Anterior cingulate cortex (tissue), 58 donors: ENCODE results near the gene KLLN.
A peak's percentile ranks its signal among the peaks of the same experiment; 100 is the strongest.
"Not testable (repeated sequence)": the region's sequence is repeated elsewhere in the genome, so short reads cannot be mapped to it uniquely, and the experiment has no call there.

Experiments
- DNase-seq, 58 donors: peaks; one replicate each; lab custom pipeline; 2025; lab: John Stamatoyannopoulos, UW

KLLN gene

DNA sequence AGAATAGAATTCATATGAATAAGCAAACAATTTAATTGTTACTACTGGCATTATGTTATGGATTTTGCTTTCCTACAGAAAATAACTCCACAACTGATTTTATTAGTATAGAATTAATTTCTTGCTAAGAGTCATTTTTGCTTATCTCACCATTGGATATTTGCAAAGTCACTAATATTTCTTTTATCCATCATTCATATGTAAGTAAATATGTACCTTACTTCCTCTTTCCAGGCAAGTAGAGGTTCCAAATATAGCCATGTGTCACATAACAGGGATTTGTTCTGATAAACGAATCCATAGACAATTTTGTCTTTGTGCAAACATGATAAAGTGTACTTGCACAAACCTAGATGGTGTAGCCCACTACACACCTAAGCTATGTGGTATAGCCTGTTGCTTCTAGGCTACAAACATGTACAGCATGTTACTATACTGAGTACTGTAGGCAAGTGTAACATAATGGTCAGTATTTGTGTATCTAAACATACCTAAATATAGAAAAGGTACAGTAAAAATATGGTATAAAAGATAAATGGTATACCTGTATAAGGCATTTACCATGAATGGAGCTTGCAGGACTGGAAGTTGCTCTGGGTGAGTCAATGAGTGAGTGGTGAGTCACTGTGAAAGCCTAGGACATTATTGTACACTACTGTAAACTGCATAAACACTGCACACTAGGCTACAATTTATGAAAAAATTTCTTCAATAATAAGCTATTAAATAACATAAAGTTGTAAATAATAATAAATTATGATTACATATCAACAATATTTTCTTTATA lies 18.3 kb downstream of the KLLN start:
- DNase-seq, result no peak

DNA sequence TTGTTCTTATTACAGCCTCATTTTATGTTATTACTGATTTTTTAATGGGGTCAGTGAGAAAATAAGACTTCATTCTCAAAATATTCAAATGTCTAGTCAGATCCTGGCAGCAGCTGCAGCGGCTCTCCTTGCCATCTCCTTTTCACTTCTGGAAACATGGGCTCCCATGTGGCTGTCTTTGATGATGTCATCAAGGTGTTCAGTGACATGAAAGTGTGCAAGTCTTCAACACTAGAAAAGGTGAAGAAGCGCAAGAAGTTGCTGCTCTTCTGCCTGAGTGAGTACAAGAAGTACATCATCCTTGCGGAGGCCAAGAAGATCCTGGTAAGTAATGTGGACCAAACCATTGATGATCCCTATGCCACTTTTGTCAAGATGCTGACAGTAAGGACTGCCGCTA lies 19.6 kb downstream of the KLLN start:
- DNase-seq, result no peak

DNA sequence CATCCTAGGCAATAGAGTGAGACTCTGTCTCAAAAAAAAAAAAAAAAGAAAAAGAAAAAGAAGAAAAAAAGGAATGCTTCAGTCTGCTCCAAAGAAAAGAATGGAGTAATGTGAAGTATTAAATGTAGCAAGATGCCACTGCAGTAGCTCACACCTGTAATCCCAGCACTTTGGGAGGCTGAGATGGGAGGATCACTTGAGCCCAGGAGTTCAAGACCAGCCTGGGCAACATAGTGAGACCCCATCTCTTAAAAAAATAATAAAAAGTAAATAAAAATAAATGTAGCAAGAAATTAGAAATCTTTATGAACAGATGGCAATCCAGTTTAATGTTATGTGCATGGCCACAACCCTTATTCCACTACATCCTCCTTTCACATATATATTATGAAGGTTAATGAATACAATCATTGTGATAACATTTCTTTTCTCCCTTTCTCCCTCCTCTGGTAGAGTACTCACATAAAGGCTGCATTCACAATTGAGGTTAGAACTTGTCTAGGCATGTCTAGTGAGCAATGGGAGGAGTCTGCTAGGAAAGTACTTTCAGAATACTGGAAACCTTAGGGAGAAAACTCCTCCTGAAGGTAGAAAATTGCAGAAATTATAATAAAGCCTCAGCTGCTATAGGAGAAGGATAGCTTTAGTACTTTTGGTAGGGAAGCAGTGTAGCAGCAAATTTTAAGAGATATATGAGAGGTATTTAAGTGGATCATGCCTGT lies 20.4 kb downstream of the KLLN start:
- DNase-seq, result no peak

DNA sequence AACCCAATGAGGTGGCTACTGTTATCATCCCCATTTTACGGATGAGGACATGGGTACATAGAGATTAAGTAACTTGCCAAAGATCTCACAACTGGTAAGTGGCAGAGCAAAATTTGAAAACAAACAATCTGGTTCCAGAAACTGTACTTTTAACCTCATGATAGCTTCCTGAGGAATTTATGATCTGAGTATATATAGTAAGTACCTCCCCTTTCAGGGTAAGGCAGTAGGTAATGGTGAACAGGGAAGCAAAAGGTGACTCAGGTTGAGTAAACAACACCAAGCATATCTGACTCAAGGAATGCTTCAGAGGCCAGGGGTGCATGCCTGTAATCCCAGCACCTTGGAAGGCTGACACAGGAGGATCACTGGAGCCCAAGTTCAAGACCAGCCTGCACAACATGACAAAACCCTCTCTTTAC lies 21.1 kb downstream of the KLLN start:
- no peak for DNase-seq

DNA sequence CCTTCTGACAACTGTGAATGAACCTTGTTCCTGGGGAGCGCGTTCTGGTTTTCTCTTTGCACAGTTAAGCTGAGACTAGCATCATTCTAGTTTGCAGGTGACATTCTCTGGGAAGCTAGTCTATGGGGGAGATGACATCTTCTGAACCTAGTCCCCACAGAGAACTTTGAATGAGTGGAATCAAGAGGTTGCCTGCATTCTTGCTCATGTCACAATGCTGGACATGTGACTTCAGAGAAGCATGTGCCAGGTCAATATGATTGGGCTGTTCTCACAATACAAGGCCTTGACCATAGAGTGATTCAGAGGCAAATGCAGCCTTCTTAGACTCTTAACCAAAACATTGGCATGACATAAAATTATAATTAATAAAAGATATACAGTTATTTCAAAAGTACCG lies 22.1 kb downstream of the KLLN start:
- no peak for DNase-seq

DNA sequence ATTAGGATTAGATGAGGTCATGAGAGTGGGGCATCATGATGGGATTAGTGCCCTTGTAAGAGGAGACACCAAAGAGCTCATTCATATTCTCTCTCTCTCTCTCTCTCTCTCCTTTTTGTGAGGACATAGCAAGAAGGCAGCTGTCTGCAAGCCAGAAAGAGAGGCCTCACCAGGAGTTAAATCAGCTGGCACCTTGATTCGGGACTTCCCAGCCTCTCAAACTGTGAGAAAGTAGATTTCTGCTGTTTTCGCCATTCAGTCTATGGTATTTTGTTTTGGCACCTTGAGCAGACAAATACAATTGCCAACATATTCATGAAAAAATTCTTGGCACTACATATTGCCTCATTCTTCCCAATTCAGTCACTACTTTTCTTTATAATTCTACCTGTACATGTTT lies 24.7 kb downstream of the KLLN start:
- DNase-seq, result no peak

DNA sequence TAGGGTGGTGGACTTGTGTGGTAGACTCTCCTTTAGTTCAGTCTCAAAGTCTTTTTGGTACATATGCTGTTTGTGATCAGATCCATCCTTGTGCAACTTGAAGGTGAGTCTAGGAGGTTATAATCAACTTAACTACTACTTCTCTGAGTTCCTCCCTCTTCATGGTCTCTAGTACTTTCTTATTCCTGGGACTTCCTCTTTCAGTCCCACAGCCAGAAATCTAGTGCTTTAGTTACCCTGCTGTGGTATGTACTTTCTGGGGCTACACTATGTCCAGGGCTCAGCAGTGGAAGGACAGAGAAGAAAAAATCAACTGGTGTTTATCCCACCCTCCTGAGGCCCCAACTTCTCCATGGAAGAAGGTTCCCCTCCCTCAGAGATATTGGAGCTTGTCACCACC lies 25.9 kb downstream of the KLLN start:
- DNase-seq, result no peak

DNA sequence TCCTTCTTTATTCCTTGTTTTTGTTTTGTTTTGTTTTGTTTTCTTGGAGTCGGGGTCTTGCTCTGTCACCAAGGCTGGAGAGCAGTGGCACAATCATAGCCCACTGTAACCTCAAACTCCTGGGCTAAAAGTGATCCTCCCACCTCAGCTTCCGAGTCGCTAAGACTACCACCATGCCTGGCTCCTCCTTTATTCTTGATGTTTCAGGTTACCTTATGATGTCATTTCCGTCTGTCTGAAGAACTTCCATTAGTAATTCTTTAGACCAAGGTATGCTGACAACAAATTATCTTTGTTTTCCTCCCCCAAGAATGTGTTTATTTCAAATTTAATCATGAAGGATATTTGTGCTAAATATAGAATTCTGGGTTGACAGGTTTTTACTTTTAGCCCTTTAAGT lies 27.2 kb downstream of the KLLN start:
- no peak for DNase-seq

DNA sequence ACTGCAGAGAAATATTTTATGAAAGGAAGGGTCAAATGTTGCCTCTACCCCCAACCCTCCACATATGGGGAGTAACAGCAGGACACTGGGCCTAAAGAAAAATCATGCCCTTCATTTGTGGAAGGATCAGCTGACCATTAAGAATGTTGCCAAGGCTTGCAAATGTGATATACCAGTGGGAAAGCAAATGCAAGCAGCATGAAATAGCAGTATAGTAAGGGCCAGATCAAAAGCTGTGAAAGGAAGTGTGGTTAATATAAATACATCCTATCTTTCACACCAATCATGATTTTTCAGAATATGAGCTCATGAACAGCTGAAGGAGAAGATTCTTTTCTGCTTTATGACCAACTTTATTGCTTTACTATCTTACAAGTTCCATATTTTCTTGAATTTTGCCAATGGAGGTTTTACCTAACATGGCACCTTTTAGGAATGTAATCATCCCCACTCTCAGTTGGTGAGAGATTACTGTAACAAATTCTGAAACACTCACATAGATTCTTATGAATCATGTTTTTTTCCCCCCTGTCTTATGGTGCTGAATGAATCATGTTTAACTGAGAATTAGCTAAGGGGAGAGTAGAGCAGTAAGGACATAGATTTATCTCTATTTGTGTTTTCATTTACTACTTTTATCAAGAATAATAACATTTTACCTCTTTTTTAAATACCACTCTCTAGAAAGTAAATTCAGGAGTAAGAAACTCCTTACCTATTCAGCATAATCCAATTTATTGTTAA lies 33.2 kb downstream of the KLLN start:
- DNase-seq, result no peak

DNA sequence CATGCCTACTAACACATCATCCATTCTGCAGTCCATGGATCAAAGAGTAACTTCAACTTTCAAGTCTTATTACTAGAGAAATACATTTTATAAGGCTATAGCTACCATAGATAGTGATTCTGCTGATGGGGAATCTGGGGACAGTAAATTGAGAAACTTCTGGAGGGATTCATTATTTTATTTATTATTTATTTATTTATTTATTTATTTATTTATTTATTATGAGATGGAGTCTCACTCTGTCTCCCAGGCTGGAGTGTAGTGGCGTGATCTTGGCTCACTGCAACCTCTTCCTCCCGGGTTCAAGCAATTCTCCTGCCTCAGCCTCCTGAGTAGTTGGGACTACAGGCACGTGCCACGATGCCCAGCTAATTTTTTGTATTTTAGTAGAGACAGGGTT lies 34.3 kb downstream of the KLLN start:
- not testable (repeated sequence) for DNase-seq

DNA sequence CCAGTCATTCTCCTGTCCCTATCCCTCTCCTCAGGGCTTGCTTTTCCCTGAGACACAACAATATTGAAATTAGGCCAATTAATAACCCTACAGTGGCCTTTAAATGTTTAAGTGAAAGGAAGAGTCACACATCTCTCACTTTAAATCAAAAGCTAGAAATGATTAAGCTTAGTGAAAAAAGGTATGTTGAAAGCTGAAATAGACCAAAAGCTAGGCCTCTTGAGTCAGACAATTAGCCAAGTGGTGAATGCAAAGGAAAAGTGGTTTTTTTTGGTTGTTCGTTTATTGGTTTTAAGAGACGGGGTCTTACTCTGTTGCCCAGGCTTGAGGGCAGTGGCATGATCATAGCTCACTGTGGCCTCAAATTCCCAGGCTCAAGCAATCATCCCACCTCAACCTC lies 35.7 kb downstream of the KLLN start:
- DNase-seq, result no peak

DNA sequence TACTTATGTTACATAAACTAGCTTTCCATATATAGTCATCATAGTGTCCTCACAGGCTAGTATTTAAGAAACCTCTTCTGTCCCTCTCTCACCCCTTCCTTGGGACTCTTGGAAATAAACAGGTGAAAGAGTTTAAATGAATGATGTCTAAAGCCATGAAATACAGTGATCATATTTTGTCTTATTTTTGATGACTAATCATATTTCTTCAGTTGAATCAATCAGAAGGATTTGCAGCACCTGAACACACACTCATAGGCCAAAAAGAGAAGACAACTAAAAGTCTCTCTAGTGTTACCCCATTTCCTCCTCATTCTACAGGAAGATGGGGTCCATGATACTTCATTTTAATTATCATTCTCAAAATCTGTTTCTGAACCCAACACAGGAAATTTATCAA lies 36.7 kb downstream of the KLLN start:
- DNase-seq, result no peak

DNA sequence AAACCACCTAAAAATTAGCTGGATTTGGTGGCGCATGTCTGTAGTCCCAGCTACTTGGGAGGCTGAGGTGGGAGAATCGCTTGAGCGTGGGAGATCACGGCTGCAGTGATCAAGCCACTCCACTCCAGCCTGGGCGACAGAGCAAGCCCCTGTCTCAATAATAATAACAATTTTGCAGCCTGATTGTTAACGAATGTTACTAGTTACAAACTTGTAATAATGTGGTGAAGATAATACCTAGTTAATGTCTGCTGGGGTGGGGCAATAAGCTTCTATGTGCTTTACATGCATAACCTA lies 44.1 kb downstream of the KLLN start:
- DNase-seq, result no peak

DNA sequence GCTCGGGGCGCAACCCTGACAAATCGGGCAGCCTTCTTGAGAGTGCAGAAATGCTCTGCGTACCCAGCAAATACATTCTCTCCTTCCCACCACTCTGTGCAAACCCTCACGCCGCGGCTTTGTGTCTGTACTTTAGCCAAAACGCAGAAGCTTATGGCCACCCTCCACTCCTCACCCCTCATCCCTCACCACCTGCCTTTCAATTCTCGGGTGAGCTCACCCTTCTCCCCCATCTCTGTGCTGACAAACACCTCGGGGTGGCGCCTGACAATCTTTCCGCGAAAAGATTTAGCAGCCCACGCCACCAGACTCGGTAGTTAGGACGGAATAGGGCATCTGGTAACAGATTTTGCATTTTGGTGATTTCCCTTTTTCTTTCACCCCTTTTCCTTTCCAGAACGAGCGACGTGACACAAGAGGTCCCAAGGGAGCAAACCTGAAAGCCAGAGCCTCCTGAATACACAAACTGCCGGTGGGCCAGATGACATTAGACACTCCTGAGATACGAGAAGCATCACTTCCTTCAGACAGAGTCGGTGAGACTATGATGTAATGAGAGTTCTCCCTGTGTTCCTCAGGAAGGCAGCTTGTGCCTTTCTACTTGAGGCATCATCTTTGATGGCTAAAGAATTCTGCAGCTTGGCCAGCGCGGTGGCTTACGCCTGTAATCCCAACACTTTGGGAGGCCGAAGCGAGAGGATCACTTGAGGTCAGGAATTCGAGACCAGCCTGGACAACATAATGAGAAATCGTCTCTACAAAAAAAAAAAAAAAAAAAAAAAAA lies 44.6 kb downstream of the KLLN start:
- DNase-seq, result peak in 38 of 58 donors; percentile 14 to 77 (median 48)

DNA sequence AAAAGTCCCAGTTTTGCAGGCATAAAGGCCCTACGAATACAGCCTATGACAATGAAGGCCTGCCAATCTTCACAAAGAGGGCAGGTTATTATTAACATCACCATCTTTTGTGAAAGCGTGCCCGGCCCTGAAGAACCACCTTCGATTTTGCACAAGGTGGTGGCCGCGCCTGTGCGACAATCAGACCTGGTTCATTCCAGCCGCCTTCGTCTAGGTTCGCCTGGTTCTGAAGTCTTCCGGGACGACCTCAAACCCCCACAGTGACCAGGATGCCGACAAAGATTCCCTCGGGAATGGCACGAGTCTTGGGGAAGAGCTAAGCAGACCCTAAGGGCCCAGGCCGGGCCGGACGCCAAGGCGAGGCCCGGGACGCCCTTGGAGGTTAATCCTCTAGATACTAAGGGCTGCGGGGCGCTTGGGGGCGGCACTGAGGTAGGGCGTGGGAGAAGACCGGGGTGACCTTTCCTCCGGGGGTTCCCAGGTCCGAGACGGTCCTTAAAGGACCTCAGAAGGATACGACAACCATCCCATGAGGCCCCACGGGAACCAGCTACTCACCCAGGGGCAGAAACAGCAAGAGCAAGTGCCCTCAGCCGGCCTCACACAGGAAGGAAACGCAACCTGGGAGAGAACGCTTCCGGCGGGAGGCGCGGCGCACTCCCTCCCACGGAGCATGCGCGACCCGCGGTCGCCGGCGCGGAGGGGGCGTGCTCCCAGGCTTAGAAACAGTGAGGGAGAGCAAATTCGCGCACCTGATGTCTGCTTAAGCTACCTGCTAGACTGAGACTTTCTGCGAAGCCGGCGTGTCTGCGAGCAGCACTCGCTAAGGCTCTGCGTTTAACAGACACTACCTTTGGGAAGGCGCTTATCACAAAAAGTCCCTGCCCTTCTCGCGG lies 45.5 kb downstream of the KLLN start, which contains the start of gene ATAD1:
Gene ATAD1, minus strand, starts transcription at position 618 of the 896 bp plus-strand sequence. CDS start 3,627 bp downstream, outside the sequence.
- DNase-seq, result peak; percentile 32 to 91 (median 79)

DNA sequence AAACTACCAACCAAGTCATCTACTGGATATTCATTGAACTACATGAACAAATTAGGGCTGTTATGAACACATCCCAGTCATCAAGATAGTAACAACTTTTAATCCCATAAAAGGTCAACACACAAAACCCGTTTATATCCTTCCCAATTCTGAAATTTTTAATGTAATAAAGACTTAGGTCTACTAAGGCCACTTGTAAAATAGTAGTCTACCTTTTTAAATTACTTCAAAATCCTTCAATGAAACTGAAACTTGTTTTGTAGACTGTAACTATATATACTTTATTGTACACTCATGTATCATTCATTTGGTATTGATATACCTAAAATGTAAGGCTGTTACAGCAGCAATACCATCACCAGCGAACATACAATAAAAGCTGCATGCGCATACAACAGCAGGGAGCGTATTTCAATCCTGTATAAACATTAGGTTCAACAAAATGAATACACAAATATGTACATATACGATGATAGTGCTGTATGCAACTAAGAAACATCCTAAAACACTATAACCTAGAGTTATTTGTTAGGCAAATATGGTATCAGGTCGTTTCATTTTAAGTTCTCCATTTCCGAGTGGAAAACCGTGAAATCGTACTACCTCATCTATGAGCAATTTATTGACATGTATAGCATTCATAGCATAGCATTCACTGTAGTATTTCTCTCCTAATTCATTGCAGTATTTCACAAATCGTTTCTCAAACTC lies 46.3 kb downstream of the KLLN start:
- no peak for DNase-seq

DNA sequence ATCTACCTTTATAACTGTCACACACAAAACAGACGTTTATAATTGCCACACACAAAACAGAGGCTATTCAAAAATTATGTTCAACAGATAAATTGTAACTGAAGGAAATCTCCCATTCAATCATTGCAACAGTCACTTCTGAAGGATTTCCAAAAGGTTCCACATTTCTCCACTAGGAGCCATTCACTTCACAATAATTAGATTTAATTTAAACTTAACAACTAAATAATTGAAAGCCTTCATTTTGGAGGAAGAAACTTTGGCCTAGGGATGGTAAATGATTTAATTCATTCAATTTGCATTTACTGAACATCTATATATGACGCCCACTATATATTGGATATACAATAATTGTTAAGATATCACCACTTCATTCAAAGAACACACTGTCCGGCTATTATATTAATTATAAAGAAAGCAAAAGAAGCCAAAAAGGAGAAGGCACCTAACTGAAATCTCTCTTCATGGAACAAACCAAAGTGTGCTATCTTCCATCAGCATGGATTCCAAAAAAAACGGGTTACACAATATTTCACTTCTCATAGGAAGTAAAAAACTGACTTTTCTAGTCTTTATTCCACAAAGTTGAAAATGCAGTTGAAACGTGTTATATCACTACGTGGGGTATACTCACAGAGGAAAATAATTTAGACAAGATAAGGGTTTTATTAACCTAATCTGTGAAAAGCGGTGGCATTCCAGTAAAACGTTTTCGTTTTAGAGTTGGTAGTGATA lies 47.0 kb downstream of the KLLN start:
- no peak for DNase-seq
